PFSK-1 (cell line): ENCODE measurements around the gene PPM1A.

Source experiments
- POLR2AphosphoS5 ChIP-seq: IDR thresholded peaks from 2 replicates; pipeline ENCODE4 v1.6.1; 2012; ENCODE audit warnings: low read depth, mild to moderate bottlenecking, control low read depth, low read length, moderate library complexity
- TAF1 ChIP-seq: IDR thresholded peaks from 2 replicates; pipeline ENCODE4 v1.6.1; 2012; ENCODE audit warnings: low read length, control low read depth, borderline replicate concordance; ENCODE audit not compliant: insufficient read depth

GRCh38 chr14:60275932-60276331 lies 26.9 kb downstream of the PPM1A start:
- TF ChIP-seq POLR2AphosphoS5 (no peak), TAF1 (no peak)
